WTC11 (cell line): ENCODE measurements around the gene SH3D21. TPM values are rescaled to one million over a fixed set of nuclear protein-coding genes. Genes with fewer than 3 reads are reported as not detected.

ENCODE experiments used
- ATAC-seq: fragments of 200-7000 bp; cut with Tn5 transposase; 2 replicates; pipeline ENCODE4 v1.10.0; 2021; ENCODE audit warnings: mild to moderate bottlenecking, moderate library complexity
- CTCF ChIA-PET: fragments of 300-600 bp; sonication (Branson Sonifier 250); formaldehyde crosslinking; loops from one replicate; lab custom pipeline; 2021; ENCODE audit warnings: antibody characterized with exemption; lab: Charles Lee
- POLR2A ChIA-PET: fragments of 350-600 bp; sonication (Branson Sonifier 250); formaldehyde crosslinking; loops from one replicate; lab custom pipeline; 2021; ENCODE audit warnings: antibody characterized with exemption; lab: Charles Lee
- DNase-seq: peaks from one replicate; pipeline ENCODE4 v3.0.0; 2021; ENCODE audit warnings: low spot score
- H3K27ac Mint-ChIP-seq: 2 replicates; pipeline ENCODE4 v1.8.0; 2021; ENCODE audit warnings: mixed read lengths
- H3K27me3 Mint-ChIP-seq: 2 replicates; pipeline ENCODE4 v1.8.0; 2021; ENCODE audit warnings: low read depth, mild to moderate bottlenecking, moderate library complexity, mixed read lengths
- H3K36me3 Mint-ChIP-seq: 2 replicates; pipeline ENCODE4 v1.8.0; 2021; ENCODE audit warnings: mixed read lengths
- H3K4me1 Mint-ChIP-seq: 2 replicates; pipeline ENCODE4 v1.8.0; 2022; ENCODE audit warnings: mixed read lengths
- H3K4me3 Mint-ChIP-seq: 2 replicates; pipeline ENCODE4 v1.8.0; 2021; ENCODE audit warnings: mild to moderate bottlenecking, moderate library complexity, mixed read lengths
- H3K9me3 Mint-ChIP-seq: 2 replicates; pipeline ENCODE4 v1.8.0; 2021; ENCODE audit warnings: mixed read lengths
- ATF3 ChIP-seq: sonication (generic); formaldehyde crosslinking; conservative IDR thresholded peaks from 2 replicates; pipeline ENCODE4 v1.8.1; 2022; ENCODE audit warnings: mild to moderate bottlenecking, missing genetic modification reagents
- CTCF ChIP-seq: fragments of 200-600 bp; IDR thresholded peaks from 2 replicates; pipeline ENCODE4 v1.8.0; 2022; ENCODE audit warnings: antibody characterized with exemption
- ESRRA ChIP-seq: sonication (generic); formaldehyde crosslinking; IDR thresholded peaks from 2 replicates; pipeline ENCODE4 v1.8.1; 2022; ENCODE audit warnings: mild to moderate bottlenecking, missing genetic modification reagents, borderline replicate concordance
- FOXK1 ChIP-seq: sonication (generic); formaldehyde crosslinking; IDR thresholded peaks from 2 replicates; pipeline ENCODE4 v1.8.0; 2022; ENCODE audit warnings: mild to moderate bottlenecking, moderate library complexity, missing genetic modification reagents
- IRF1 ChIP-seq: sonication (generic); formaldehyde crosslinking; IDR thresholded peaks from 2 replicates; pipeline ENCODE4 v1.8.0; 2023; ENCODE audit warnings: missing genetic modification reagents
- JUN ChIP-seq: sonication (generic); formaldehyde crosslinking; IDR thresholded peaks from 2 replicates; pipeline ENCODE4 v1.8.0; 2023; ENCODE audit warnings: mild to moderate bottlenecking, missing genetic modification reagents
- KAT7 ChIP-seq: sonication (generic); formaldehyde crosslinking; IDR thresholded peaks from 2 replicates; pipeline ENCODE4 v1.8.1; 2023; ENCODE audit warnings: missing genetic modification reagents, mild to moderate bottlenecking, borderline replicate concordance
- NFATC4 ChIP-seq: fragments of 250-450 bp; sonication (Bioruptor Pico); IDR thresholded peaks from 2 replicates; pipeline ENCODE4 v1.9.0; 2021; ENCODE audit warnings: mild to moderate bottlenecking
- NR2C2 ChIP-seq: sonication (generic); formaldehyde crosslinking; IDR thresholded peaks from 2 replicates; pipeline ENCODE4 v1.8.0; 2022; ENCODE audit warnings: mild to moderate bottlenecking, missing genetic modification reagents
- NR3C1 ChIP-seq: sonication (generic); formaldehyde crosslinking; conservative IDR thresholded peaks from 2 replicates; pipeline ENCODE4 v1.8.1; 2023; ENCODE audit warnings: low read depth, mild to moderate bottlenecking, missing genetic modification reagents
- TEAD4 ChIP-seq: sonication (generic); formaldehyde crosslinking; IDR thresholded peaks from 2 replicates; pipeline ENCODE4 v1.8.0; 2022; ENCODE audit warnings: mild to moderate bottlenecking, missing genetic modification reagents
- USF1 ChIP-seq: sonication (generic); formaldehyde crosslinking; IDR thresholded peaks from 2 replicates; pipeline ENCODE4 v1.8.0; 2022; ENCODE audit warnings: mild to moderate bottlenecking, missing genetic modification reagents
- ZNF138 ChIP-seq: sonication (generic); formaldehyde crosslinking; conservative IDR thresholded peaks from 2 replicates; pipeline ENCODE4 v1.8.1; 2022; ENCODE audit warnings: mild to moderate bottlenecking, moderate library complexity, missing genetic modification reagents
- ZNF532 ChIP-seq: fragments of 250-450 bp; sonication (Bioruptor Pico); IDR thresholded peaks from 2 replicates; pipeline ENCODE4 v1.9.0; 2021; ENCODE audit warnings: mild to moderate bottlenecking, borderline replicate concordance
- total RNA-seq: library from RNA; stranded (reverse); gene quantifications from 3 replicates; pipeline ENCODE4 v1.2.3, GENCODE V29; 2021

The SH3D21 gene
- total RNA-seq, 1 experiment from 2014 or later = 22.1 TPM

GRCh38 chr1:36367066-36367465 lies 60.9 kb downstream of the SH3D21 start (continued):
- no peak for TF ChIP-seq ZNF532 (CRISPR knock-in tag)
- no peak for TF ChIP-seq ATF3 (CRISPR knock-in tag)

- TF ChIP-seq NFATC4 (no peak), ESRRA (CRISPR knock-in tag) (no peak), TEAD4 (CRISPR knock-in tag) (no peak), KAT7 (CRISPR knock-in tag) (no peak), NR3C1 (CRISPR knock-in tag) (no peak), JUN (CRISPR knock-in tag) (no peak), ZNF138 (CRISPR knock-in tag) (no peak), USF1 (CRISPR knock-in tag) (no peak), NR2C2 (CRISPR knock-in tag) (no peak), FOXK1 (CRISPR knock-in tag) (no peak)
- Mint-ChIP-seq H3K9me3 (no peaks in the 10 kb centered on the region), H3K27ac (0 out of 2 replicates have a peak overlapping the region, but pooled peaks have one; percentile 36), H3K4me3 (no peak overlapping the region), H3K36me3 (no peaks in the 10 kb centered on the region; the same call in 1 of the 2 replicates), H3K4me1 (peaks cover 33% of the 10 kb centered on the region), H3K27me3 (no peaks in the 10 kb centered on the region)
- CTCF ChIA-PET = interaction anchor here (0.8 to 5.0 kb wide), 8 partner anchors 11 to 219 kb away, joined by 3 to 76 read pairs (median 10); partner anchors contain the start of genes EVA1B, SH3D21 and TRAPPC3
- no peak for DNase-seq
- ATAC-seq = no peak
- POLR2A ChIA-PET = no interaction called here
These were observed 61.6 kb downstream of the SH3D21 start for GRCh38 chr1:36367798-36368197.

- H3K9me3 Mint-ChIP-seq = no peaks in the 10 kb centered on the region
- peaks cover 48% of the 10 kb centered on the region for H3K4me1 Mint-ChIP-seq
- peak; percentile 92 for DNase-seq
- no peaks in the 10 kb centered on the region for H3K27me3 Mint-ChIP-seq
- ATAC-seq = peak; percentile 76
- no peaks in the 10 kb centered on the region; the same call in 1 of the 2 replicates for H3K36me3 Mint-ChIP-seq
- H3K4me3 Mint-ChIP-seq = no peak overlapping the region
- peak overlapping the region; percentile 75 for H3K27ac Mint-ChIP-seq
- ChIA-PET POLR2A (interaction anchor here (0.6 to 1.7 kb wide), 7 partner anchors 16 to 1433 kb away, joined by 3 to 10 read pairs (median 5); partner anchors contain the start of genes EVA1B and LSM10), CTCF (interaction anchor here (0.6 to 5.0 kb wide), 39 partner anchors 9 to 273 kb away, joined by 3 to 76 read pairs (median 5); partner anchors contain the start of genes EVA1B, LSM10, MRPS15 and OSCP1)
- no peak for TF ChIP-seq ESRRA (CRISPR knock-in tag)
- peak; percentile 87 for TF ChIP-seq CTCF
- TF ChIP-seq IRF1 (CRISPR knock-in tag) = no peak
These were observed 63.1 kb downstream of the SH3D21 start for GRCh38 chr1:36369061-36369861.

Other genes with a start within 250 kb of the SH3D21 start
- gene TEKT2, start 222.3 kb upstream of the SH3D21 start, total RNA-seq = 1.9 to 2.5 TPM (median 2.0 TPM) in 3 replicates
- gene ADPRS, start 217.5 kb upstream of the SH3D21 start, total RNA-seq = 30.0 to 32.7 TPM (median 31.2 TPM) in 3 replicates
- 2.3 to 3.5 TPM (median 3.3 TPM) in 3 replicates for gene COL8A2, start 181.1 kb upstream of the SH3D21 start, total RNA-seq
- 48.9 to 52.5 TPM (median 52.0 TPM) in 3 replicates for gene TRAPPC3, start 156.9 kb upstream of the SH3D21 start, total RNA-seq
- 65.0 to 88.7 TPM (median 72.0 TPM) in 3 replicates for gene MAP7D1, start 150.2 kb upstream of the SH3D21 start, total RNA-seq
- 150 to 160 TPM (median 153 TPM) in 3 replicates for gene THRAP3, start 81.9 kb upstream of the SH3D21 start, total RNA-seq
- gene EVA1B, start 17.3 kb downstream of the SH3D21 start, total RNA-seq = 32.0 to 45.2 TPM (median 41.5 TPM) in 3 replicates
- 17.8 to 24.7 TPM (median 20.4 TPM) in 3 replicates for gene STK40, start 79.6 kb downstream of the SH3D21 start, total RNA-seq
- 49.1 to 56.3 TPM (median 49.3 TPM) in 3 replicates for gene LSM10, start 91.5 kb downstream of the SH3D21 start, total RNA-seq
- 1.7 to 2.3 TPM (median 2.0 TPM) in 3 replicates for gene OSCP1, start 144.1 kb downstream of the SH3D21 start, total RNA-seq
- 100.0 to 113 TPM (median 104 TPM) in 3 replicates for gene MRPS15, start 158.0 kb downstream of the SH3D21 start, total RNA-seq
- 0.09 to 0.30 TPM (median 0.26 TPM) in 3 replicates for gene CSF3R, start 176.5 kb downstream of the SH3D21 start, total RNA-seq